ENCODE measurements around the gene AKAP12. TPM values are rescaled to one million over a fixed set of nuclear protein-coding genes. Genes with fewer than 3 reads are reported as not detected.
A peak's percentile ranks its signal among the peaks of the same experiment; 100 is the strongest.

Gene AKAP12
- total RNA-seq, 1 donor from 2014 or later, result 154 TPM

DNA sequence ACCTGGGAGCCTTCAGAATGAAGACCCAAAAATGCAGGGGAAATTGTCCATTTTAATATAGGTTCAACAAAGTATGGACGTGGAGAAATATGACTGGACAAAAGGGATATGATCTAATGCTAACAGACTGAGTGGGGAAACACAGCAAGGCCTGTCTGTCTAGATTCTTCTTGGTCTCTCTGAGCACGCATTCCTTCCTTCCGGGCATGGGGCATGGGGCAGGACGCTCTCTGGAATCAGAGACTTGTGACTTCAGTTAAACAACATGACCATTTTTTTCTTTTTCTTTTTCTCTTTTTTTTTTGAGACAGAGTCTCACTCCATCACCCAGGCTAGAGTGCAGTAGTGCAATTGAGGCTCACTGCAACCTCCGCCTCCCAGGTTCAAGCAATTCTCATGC, 119.7 kb downstream of the AKAP12 start:
- Mint-ChIP-seq H3K36me3 (ENCODE audit: unreplicated experiment) (peaks cover 18% of the 10 kb centered on the region), H3K4me3 (ENCODE audit: unreplicated experiment) (no peak overlapping the region), H3K9me3 (ENCODE audit: unreplicated experiment) (no peaks in the 10 kb centered on the region), H3K27me3 (ENCODE audit: unreplicated experiment) (no peaks in the 10 kb centered on the region), H3K27ac (ENCODE audit: unreplicated experiment) (no peak overlapping the region), H3K4me1 (ENCODE audit: unreplicated experiment) (peaks cover 16% of the 10 kb centered on the region)
- TF ChIP-seq, protein P1, sequence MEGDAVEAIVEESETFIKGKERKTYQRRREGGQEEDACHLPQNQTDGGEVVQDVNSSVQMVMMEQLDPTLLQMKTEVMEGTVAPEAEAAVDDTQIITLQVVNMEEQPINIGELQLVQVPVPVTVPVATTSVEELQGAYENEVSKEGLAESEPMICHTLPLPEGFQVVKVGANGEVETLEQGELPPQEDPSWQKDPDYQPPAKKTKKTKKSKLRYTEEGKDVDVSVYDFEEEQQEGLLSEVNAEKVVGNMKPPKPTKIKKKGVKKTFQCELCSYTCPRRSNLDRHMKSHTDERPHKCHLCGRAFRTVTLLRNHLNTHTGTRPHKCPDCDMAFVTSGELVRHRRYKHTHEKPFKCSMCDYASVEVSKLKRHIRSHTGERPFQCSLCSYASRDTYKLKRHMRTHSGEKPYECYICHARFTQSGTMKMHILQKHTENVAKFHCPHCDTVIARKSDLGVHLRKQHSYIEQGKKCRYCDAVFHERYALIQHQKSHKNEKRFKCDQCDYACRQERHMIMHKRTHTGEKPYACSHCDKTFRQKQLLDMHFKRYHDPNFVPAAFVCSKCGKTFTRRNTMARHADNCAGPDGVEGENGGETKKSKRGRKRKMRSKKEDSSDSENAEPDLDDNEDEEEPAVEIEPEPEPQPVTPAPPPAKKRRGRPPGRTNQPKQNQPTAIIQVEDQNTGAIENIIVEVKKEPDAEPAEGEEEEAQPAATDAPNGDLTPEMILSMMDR (IDR thresholded peaks at IDR 0.05), result no peak
- DNase-seq (ENCODE audit: extremely low spot score, unreplicated experiment), result peak; percentile 60

DNA sequence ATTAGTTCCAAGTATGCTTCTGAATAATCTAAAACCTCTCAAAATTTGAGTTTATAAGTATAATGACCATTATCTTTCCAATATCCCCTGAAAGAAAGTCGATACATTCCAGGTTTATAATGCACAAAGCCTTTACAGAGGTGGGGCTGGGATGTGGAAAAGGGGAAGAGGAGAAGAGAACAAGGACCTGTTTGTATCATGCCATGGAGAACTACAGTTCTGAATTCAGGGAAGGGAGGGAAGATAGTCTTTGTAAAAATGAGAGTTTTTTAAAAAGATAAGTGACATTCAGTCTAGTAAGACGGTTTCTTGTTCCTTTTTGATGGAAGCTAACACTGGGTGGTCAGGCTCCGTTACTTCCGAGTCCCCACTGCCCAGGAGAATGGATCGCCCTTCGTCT, 125.5 kb downstream of the AKAP12 start:
- TF ChIP-seq, protein P1 (IDR thresholded peaks at IDR 0.05), result no peak
- Mint-ChIP-seq H3K27ac (ENCODE audit: unreplicated experiment) (no peak overlapping the region), H3K4me3 (ENCODE audit: unreplicated experiment) (no peak overlapping the region), H3K4me1 (ENCODE audit: unreplicated experiment) (no peaks in the 10 kb centered on the region), H3K36me3 (ENCODE audit: unreplicated experiment) (peaks cover 24% of the 10 kb centered on the region), H3K27me3 (ENCODE audit: unreplicated experiment) (no peaks in the 10 kb centered on the region), H3K9me3 (ENCODE audit: unreplicated experiment) (no peaks in the 10 kb centered on the region)
- no peak for DNase-seq (ENCODE audit: extremely low spot score, unreplicated experiment)

DNA sequence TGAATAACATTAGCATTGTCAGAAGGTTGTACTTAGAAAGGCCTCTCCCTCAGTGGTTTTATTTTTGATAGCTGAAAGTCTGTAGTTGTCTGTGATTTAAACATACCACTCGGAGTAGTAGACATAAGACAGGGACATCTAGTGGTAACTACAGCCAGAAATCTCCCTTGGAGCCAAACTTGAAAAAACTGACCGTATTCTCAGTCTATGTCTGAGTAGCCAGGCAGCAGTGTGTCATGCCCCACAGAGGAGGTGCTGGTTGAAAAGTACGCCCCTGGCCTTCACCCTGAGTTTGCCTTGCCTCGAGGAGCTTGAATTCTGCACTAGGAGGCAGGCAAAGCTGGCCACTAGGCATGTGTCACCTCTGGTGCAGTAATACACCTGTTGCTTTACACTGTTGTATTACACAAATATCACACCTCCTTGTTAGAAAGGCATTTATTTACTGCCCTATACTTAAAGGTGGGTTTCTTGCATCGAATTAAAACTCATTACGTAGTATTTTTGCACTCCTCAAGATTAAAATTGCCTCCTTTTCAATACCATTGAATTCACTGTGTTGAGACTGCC, 130.8 kb downstream of the AKAP12 start:
- Mint-ChIP-seq H3K27ac (ENCODE audit: unreplicated experiment) (no peak overlapping the region), H3K4me3 (ENCODE audit: unreplicated experiment) (no peak overlapping the region), H3K9me3 (ENCODE audit: unreplicated experiment) (no peaks in the 10 kb centered on the region), H3K27me3 (ENCODE audit: unreplicated experiment) (no peaks in the 10 kb centered on the region), H3K4me1 (ENCODE audit: unreplicated experiment) (peaks cover 31% of the 10 kb centered on the region), H3K36me3 (ENCODE audit: unreplicated experiment) (peaks cover 18% of the 10 kb centered on the region)
- DNase-seq (ENCODE audit: extremely low spot score, unreplicated experiment), result peak; percentile 48
- TF ChIP-seq, protein P1 (IDR thresholded peaks at IDR 0.05), result peak; percentile 56

DNA sequence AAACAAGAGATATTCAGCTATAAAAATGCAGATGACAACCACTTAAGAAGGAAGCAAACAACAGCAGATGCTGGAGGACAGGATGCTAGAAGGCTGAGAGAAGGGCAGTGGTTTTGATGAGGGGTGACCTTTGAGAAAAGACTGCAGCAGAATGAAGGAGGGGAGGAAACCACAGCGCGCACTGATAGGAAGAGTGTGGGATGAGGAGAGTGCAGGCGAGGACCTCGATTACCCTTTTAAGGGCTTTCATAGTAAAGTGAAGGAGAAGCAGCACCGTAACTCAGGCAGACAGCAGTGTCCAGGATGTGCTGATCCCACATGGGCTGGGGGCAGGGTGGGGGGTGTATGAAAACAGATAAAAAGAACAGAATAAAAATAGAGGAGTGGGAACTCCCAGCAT, 132.4 kb downstream of the AKAP12 start:
- Mint-ChIP-seq H3K4me3 (ENCODE audit: unreplicated experiment) (no peak overlapping the region), H3K27ac (ENCODE audit: unreplicated experiment) (no peak overlapping the region)
- peak; percentile 51 for DNase-seq (ENCODE audit: extremely low spot score, unreplicated experiment)

DNA sequence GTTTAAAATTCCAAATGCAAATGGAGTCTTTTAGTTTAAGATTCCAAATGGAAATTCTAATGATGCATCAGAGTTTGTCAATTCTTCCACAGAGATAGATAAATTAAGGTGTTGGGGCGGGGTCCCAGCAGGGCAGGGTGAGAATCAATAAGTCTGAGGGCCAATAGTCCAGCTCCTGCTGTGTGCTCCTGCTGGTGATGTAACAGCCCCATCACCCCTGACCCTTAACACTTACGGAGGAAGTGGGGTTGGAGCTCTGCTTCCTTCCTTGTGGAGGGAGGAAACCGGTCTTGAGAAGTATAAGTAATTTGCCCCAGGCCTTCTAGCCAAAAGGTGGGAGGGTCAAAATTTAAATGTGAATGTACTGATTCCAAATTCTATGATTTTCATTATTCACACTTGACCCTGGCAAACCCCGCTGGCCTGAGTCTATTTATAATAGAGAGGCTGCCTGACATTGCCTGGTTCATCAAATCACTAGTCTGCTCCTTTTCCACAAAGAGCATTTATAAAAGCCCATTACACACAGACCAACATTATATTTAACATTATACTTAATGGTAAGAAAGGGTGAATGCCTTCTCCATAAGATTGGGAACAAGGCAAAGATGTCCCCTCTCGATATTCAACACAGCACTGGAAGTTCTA, 134.4 kb downstream of the AKAP12 start:
- H3K4me1 Mint-ChIP-seq (ENCODE audit: unreplicated experiment), result peaks cover 49% of the 10 kb centered on the region
- no peak for DNase-seq (ENCODE audit: extremely low spot score, unreplicated experiment)
- peak overlapping the region; percentile 95 for H3K27ac Mint-ChIP-seq (ENCODE audit: unreplicated experiment)
- H3K36me3 Mint-ChIP-seq (ENCODE audit: unreplicated experiment), result peaks cover 6% of the 10 kb centered on the region
- TF ChIP-seq, protein P1 (IDR thresholded peaks at IDR 0.05), result no peak
- peak overlapping the region; percentile 68 for H3K4me3 Mint-ChIP-seq (ENCODE audit: unreplicated experiment)
- H3K9me3 Mint-ChIP-seq (ENCODE audit: unreplicated experiment), result peaks cover 6% of the 10 kb centered on the region
- no peaks in the 10 kb centered on the region for H3K27me3 Mint-ChIP-seq (ENCODE audit: unreplicated experiment)

More for the DNA sequence above, 132.4 kb downstream of the AKAP12 start:
- Mint-ChIP-seq H3K36me3 (ENCODE audit: unreplicated experiment) (peaks cover 6% of the 10 kb centered on the region), H3K27me3 (ENCODE audit: unreplicated experiment) (no peaks in the 10 kb centered on the region), H3K4me1 (ENCODE audit: unreplicated experiment) (peaks cover 44% of the 10 kb centered on the region), H3K9me3 (ENCODE audit: unreplicated experiment) (peaks cover 6% of the 10 kb centered on the region)
- TF ChIP-seq, protein P1 (IDR thresholded peaks at IDR 0.05), result no peak

All from osteocyte (in vitro differentiated cells).